Uterus (tissue), 4 donors: ENCODE results near the gene PRDX2. TPM values are rescaled to one million over a fixed set of nuclear protein-coding genes. Genes with fewer than 3 reads are reported as not detected.

Source experiments
- DNase-seq, 2 donors: peaks; one replicate each; pipeline ENCODE4 v3.0.0-alpha.2; 2019 to 2020
- H3K27ac ChIP-seq, 2 donors: fragments of 200-600 bp; sonication (generic); 1 replicate in 1 of 2; 2 replicates in 1 of 2; pipeline ENCODE4 v1.5.1; 2016 to 2018
- H3K27me3 ChIP-seq, 2 donors: fragments of 200-600 bp; sonication (generic); one replicate each; pipeline ENCODE4 v1.5.1; 2018 to 2019; ENCODE audit warnings: control low read depth in 1 of 2
- H3K36me3 ChIP-seq, 2 donors: fragments of 200-600 bp; sonication (generic); one replicate each; pipeline ENCODE4 v1.5.1; 2019; ENCODE audit warnings: control low read depth in 1 of 2
- H3K4me1 ChIP-seq, 2 donors: fragments of 200-600 bp; sonication (generic); one replicate each; pipeline ENCODE4 v1.5.1; 2018 to 2019; ENCODE audit warnings: control low read depth in 1 of 2
- H3K4me3 ChIP-seq, 2 donors: fragments of 200-600 bp; sonication (generic); 1 replicate in 1 of 2; 2 replicates in 1 of 2; pipeline ENCODE4 v1.5.1; 2018 to 2019; ENCODE audit warnings: mild to moderate bottlenecking in 1 of 2
- H3K9me3 ChIP-seq, 2 donors: fragments of 200-600 bp; sonication (generic); one replicate each; pipeline ENCODE4 v1.5.1; 2019; ENCODE audit warnings: control low read depth in 1 of 2
- CTCF ChIP-seq, 4 experiments: fragments of 200-600 bp in 2 of 4; fragments of 450-650 bp in 2 of 4; sonication (generic) in 2 of 4; IDR thresholded peaks; one replicate each; pipeline ENCODE4 v1.5.1; 2016 to 2019; ENCODE audit warnings: antibody characterized with exemption in 4 of 4, mild to moderate bottlenecking in 2 of 4, moderate library complexity in 1 of 4
- POLR2A ChIP-seq, 2 donors: fragments of 450-650 bp; IDR thresholded peaks; one replicate each; pipeline ENCODE4 v1.6.1; 2016; ENCODE audit warnings: antibody characterized with exemption in 2 of 2, mild to moderate bottlenecking in 1 of 2, moderate library complexity in 1 of 2
- intact Hi-C: fragments of 100-400 bp; cut with DNase I; formaldehyde crosslinking; loops from one replicate; pipeline ENCODE4 v1.15.1; 2023; ENCODE audit warnings: low total_unique reads
- total RNA-seq, 4 donors: library from RNA; depleted of rRNA in 3 of 4; stranded (reverse); fragments of >200 nt in 3 of 4; gene quantifications; one replicate each; pipeline versions ENCODE4 v1.1.0 to v1.2.4, GENCODE V29; 2014 to 2023
- donor health status: DM: yes; HTN: yes; CAD: no.

The PRDX2 gene
- total RNA-seq, 4 donors from 2014 or later = 148 to 178 (median 163) TPM

GRCh38 chr19:12782424-12783290, 18.9 kb downstream of the PRDX2 start:
- DNase-seq = peak; percentile 90 to 93
- H3K27me3 ChIP-seq = no peaks in the 10 kb centered on the region
- no peaks in the 10 kb centered on the region for H3K9me3 ChIP-seq
- H3K36me3 ChIP-seq = no peaks in the 10 kb centered on the region
- peak overlapping the region; percentile 98 to 100 for H3K27ac ChIP-seq
- intact Hi-C loops = no loop called here
- TF ChIP-seq CTCF (IDR thresholded peaks at IDR 0.05) (peak in 1 of 4 experiments; percentile 11), POLR2A (IDR thresholded peaks at IDR 0.05) (peak; percentile 18 to 73)
- H3K4me1 ChIP-seq = peaks cover 0 to 19% of the 10 kb centered on the region in 2 donors
- H3K4me3 ChIP-seq = peak overlapping the region; percentile 48 to 49

DNA sequence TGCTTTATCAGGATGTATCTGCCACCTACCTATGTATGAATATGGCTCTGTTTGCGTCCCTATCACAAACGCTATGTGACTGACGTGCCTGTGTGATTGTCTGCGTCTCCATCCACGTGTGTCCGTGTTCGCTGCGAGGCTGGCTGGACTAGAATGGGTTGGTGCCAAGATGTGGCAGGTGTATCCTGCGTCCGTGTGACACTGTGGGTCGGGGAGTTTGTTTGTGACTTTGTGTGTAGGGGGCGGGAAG, 19.5 kb downstream of the PRDX2 start:
- H3K27me3 ChIP-seq = no peaks in the 10 kb centered on the region
- no peaks in the 10 kb centered on the region for H3K9me3 ChIP-seq
- peak overlapping the region; percentile 98 to 100 for H3K27ac ChIP-seq
- no peaks in the 10 kb centered on the region for H3K36me3 ChIP-seq
- TF ChIP-seq POLR2A (IDR thresholded peaks at IDR 0.05) (no peak), CTCF (IDR thresholded peaks at IDR 0.05) (no peak)
- peaks cover 0 to 19% of the 10 kb centered on the region in 2 donors for H3K4me1 ChIP-seq
- peak overlapping the region; percentile 48 to 49 for H3K4me3 ChIP-seq
- intact Hi-C loops = no loop called here
- DNase-seq = no peak

DNA sequence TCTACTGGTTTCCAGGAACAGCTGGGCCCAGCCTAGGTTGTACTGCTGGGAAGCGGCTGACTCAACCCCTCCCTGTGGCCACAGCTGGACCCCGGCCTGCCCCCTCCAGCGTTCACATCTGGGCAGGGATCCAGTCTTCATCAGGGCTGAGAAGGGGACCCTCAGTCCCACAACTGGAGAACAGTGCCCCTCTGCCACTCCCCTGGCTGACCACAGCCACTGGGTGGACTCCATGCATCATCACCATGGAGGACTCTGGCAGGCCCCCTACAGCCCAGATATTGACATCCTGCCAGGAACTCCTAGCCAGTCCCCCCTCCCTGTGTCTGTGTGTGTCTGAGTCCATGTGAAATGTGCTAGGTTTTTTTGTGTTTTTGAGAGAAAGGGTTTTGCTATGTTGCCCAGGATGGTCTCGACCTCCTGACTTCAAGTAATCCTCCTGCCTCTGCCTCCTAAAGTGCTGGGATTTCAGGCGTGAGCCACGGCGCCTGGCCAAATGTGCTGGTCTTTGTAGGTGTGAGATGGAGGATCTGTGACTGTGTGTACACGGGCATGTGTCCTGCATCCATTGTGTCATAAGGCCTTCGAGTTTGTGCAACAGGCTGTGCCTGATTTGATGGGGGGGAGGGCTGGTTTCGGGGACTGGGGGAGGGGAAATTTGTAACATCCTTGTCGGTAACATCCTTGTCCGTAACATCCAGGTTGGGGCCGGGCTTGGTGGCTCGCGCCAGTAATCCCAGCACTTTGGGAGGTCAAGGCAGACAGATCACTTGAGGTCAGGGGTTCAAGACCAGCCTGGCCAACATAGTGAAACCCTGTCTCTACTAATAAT, 22.2 kb downstream of the PRDX2 start:
- DNase-seq = peak; percentile 69 to 75
- Histone ChIP-seq H3K4me3 (peak overlapping the region in 1 of 2 donors; percentile 48), H3K4me1 (peaks cover 0 to 19% of the 10 kb centered on the region in 2 donors), H3K27ac (peak overlapping the region; percentile 88 to 89), H3K27me3 (no peaks in the 10 kb centered on the region), H3K36me3 (no peaks in the 10 kb centered on the region), H3K9me3 (no peaks in the 10 kb centered on the region)
- intact Hi-C loops = no loop called here
- TF ChIP-seq CTCF (IDR thresholded peaks at IDR 0.05) (no peak), POLR2A (IDR thresholded peaks at IDR 0.05) (peak in 1 of 2 donors; percentile 9)

DNA sequence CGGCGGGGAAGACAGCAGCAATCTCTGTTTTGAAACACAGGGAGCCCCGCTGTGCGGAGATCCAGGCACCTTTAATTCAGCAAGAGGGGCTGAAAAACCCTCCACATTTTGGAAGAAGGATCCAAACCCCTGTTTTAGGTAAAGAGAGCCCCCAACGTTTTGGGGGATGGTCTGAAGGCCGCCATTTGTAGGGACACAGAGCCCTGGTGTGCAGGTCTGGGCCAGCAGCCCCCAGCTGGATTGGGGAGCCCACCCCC, 22.8 kb downstream of the PRDX2 start:
- TF ChIP-seq POLR2A (IDR thresholded peaks at IDR 0.05) (peak in 1 of 2 donors; percentile 6), CTCF (IDR thresholded peaks at IDR 0.05) (no peak)
- H3K27me3 ChIP-seq = no peaks in the 10 kb centered on the region
- H3K4me1 ChIP-seq = peaks cover 0 to 18% of the 10 kb centered on the region in 2 donors
- no peaks in the 10 kb centered on the region for H3K36me3 ChIP-seq
- H3K27ac ChIP-seq = peak overlapping the region; percentile 88 to 89
- H3K4me3 ChIP-seq = peak overlapping the region; percentile 43 to 48
- intact Hi-C loops = no loop called here
- H3K9me3 ChIP-seq = no peaks in the 10 kb centered on the region
- DNase-seq = no peak
